Mesothelial cell of epicardium (in vitro differentiated cells): ENCODE data around the gene MAP3K3. TPM values are rescaled to one million over a fixed set of nuclear protein-coding genes. Genes with fewer than 3 reads are reported as not detected.

Experiments
- DNase-seq, 2 experiments: peaks; one replicate each; pipeline ENCODE4 v3.0.0; 2021; ENCODE audit warnings: low spot score in 2 of 2; ENCODE audit not compliant: unreplicated experiment in 2 of 2
- H3K27ac Mint-ChIP-seq: 2 replicates; pipeline ENCODE4 v1.8.0; 2021; ENCODE audit warnings: mixed read lengths
- H3K27me3 Mint-ChIP-seq: 2 replicates; pipeline ENCODE4 v1.8.0; 2021; ENCODE audit warnings: low read depth, mixed read lengths
- H3K36me3 Mint-ChIP-seq: 2 replicates; pipeline ENCODE4 v1.8.0; 2021; ENCODE audit warnings: mixed read lengths
- H3K4me1 Mint-ChIP-seq: 2 replicates; pipeline ENCODE4 v1.8.0; 2021; ENCODE audit warnings: mixed read lengths
- H3K4me3 Mint-ChIP-seq: 2 replicates; pipeline ENCODE4 v1.8.0; 2021; ENCODE audit warnings: mild to moderate bottlenecking, moderate library complexity, mixed read lengths
- H3K9me3 Mint-ChIP-seq: 2 replicates; pipeline ENCODE4 v1.8.0; 2021; ENCODE audit warnings: mixed read lengths
- total RNA-seq: library from RNA; stranded (reverse); gene quantifications from 3 replicates; pipeline ENCODE4 v1.2.1, GENCODE V29; 2021
- TF ChIP-seq, protein P1 (sequence below): fragments of 200-600 bp; sonication (generic); IDR thresholded peaks from one replicate; pipeline ENCODE4 v1.5.0; 2021; ENCODE audit warnings: antibody characterized with exemption; ENCODE audit not compliant: unreplicated experiment

MAP3K3 gene
- total RNA-seq, 1 donor from 2014 or later: 24.0 TPM

DNA sequence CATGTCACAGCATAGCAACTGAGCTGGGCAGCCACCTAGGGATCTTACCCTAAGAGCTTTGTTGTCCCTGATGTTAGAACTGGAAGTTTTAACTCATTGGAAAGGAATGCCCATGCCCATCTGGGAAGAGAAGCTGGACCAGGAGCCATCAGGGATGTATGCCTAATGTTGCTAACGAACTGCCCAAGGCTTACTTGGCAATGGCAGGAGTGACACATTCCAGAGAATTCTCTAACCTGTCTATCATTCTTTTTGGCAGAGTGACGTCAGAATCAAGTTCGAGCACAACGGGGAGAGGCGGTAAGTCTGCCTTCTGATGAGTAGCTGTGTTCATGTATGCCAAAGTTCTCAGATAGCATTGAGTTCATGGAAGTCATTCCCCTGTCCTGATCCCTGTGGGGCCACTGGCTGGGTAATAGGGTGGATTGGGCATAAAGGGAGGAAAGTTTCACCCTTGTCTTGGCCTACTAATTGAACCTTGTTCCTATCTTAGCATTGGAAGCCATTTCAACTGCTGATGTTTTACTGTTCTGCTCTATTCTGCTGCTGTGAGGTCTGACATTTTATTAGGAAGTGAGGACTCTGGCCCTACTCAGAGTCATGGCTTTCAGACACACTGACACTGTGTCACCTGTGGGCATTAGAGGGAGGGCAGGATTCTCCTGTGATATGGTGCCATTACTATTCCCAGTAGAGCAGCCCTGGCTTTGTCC lies 23.7 kb downstream of the MAP3K3 start:
- Mint-ChIP-seq H3K4me3 (no peak overlapping the region), H3K27ac (no peak overlapping the region), H3K9me3 (no peaks in the 10 kb centered on the region), H3K36me3 (peaks cover 4% of the 10 kb centered on the region), H3K27me3 (no peaks in the 10 kb centered on the region), H3K4me1 (peaks cover 14% of the 10 kb centered on the region)
- TF ChIP-seq, protein P1, sequence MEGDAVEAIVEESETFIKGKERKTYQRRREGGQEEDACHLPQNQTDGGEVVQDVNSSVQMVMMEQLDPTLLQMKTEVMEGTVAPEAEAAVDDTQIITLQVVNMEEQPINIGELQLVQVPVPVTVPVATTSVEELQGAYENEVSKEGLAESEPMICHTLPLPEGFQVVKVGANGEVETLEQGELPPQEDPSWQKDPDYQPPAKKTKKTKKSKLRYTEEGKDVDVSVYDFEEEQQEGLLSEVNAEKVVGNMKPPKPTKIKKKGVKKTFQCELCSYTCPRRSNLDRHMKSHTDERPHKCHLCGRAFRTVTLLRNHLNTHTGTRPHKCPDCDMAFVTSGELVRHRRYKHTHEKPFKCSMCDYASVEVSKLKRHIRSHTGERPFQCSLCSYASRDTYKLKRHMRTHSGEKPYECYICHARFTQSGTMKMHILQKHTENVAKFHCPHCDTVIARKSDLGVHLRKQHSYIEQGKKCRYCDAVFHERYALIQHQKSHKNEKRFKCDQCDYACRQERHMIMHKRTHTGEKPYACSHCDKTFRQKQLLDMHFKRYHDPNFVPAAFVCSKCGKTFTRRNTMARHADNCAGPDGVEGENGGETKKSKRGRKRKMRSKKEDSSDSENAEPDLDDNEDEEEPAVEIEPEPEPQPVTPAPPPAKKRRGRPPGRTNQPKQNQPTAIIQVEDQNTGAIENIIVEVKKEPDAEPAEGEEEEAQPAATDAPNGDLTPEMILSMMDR: no peak
- no peak for DNase-seq

DNA sequence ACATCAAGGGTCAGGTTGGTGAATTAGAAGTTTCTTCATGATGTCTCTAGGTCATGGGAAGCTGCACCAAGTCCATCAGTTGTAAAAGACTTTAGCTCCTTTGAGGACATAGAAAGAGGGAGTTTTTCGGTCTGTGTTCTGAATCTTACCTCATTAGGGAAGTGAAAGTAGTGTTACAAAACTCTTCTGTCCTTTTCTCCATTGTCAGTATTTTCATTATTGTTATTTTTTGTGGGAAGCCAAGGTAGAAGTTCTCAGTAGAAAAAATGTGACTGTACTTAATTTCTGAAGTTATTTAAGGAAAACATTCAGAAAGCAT lies 24.2 kb downstream of the MAP3K3 start:
- no peak overlapping the region for H3K27ac Mint-ChIP-seq
- DNase-seq: no peak
- TF ChIP-seq, protein P1: no peak
- H3K4me3 Mint-ChIP-seq: no peak overlapping the region
- no peaks in the 10 kb centered on the region for H3K9me3 Mint-ChIP-seq
- H3K36me3 Mint-ChIP-seq: peaks cover 4% of the 10 kb centered on the region
- no peaks in the 10 kb centered on the region for H3K27me3 Mint-ChIP-seq
- peaks cover 14% of the 10 kb centered on the region for H3K4me1 Mint-ChIP-seq

DNA sequence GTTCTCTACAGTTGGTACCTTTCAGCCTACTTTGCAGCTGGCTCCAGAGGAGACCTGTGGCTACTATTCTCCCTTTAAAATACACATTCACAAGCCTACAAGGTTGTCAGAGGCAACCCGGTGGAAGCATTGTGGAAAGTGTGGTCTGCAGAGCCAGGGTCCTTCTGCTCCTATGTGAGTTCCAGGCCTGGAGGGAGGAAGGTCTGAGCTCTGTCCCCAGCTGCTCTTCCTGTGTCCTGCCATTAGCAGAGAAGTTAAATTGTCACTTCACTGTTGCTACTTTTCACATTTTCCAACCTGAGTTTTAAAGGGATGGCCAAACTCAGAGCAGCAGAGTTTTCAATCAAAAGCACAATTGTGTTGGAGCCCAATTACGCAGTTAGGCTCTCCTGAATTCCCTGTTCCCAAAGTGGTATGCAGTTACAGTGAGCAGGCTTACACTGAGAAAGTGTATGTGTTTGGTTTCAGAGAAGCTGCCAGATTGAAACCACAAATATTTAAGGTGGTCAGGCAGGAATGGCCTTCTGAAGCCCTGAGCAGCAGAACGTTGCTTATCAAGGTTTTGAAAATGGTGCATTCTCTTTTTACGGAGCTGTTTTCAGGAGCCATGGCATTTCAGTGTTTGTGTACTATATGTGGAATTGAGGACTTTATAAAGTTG lies 25.0 kb downstream of the MAP3K3 start:
- Mint-ChIP-seq H3K36me3 (peaks cover 4% of the 10 kb centered on the region), H3K27ac (peak overlapping the region; percentile 83), H3K27me3 (no peaks in the 10 kb centered on the region), H3K4me1 (peaks cover 14% of the 10 kb centered on the region), H3K9me3 (no peaks in the 10 kb centered on the region), H3K4me3 (no peak overlapping the region)
- TF ChIP-seq, protein P1: no peak
- DNase-seq: no peak

DNA sequence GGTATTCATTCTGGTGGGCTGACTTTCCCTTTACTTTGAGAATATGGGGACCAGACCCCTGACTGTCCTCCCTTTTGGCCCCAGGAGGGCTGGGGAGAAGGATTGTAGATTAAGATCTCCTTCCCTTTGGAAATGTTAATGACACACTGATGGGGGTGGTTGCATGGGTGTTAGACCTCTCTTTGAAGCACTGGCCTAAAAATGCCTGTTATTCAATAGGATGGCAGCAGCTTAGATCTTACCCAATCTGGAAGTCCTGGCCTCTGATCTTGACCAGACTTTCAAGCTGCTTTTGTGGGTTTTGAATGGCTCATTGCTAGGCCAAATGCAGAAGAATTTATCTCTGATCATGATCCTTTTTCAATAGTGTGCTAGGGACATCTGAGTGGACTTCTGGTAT lies 25.7 kb downstream of the MAP3K3 start:
- H3K27ac Mint-ChIP-seq: peak overlapping the region; percentile 83
- H3K4me1 Mint-ChIP-seq: peaks cover 14% of the 10 kb centered on the region
- peaks cover 4% of the 10 kb centered on the region for H3K36me3 Mint-ChIP-seq
- no peak for DNase-seq
- H3K27me3 Mint-ChIP-seq: no peaks in the 10 kb centered on the region
- TF ChIP-seq, protein P1: no peak
- no peak overlapping the region for H3K4me3 Mint-ChIP-seq
- no peaks in the 10 kb centered on the region for H3K9me3 Mint-ChIP-seq

DNA sequence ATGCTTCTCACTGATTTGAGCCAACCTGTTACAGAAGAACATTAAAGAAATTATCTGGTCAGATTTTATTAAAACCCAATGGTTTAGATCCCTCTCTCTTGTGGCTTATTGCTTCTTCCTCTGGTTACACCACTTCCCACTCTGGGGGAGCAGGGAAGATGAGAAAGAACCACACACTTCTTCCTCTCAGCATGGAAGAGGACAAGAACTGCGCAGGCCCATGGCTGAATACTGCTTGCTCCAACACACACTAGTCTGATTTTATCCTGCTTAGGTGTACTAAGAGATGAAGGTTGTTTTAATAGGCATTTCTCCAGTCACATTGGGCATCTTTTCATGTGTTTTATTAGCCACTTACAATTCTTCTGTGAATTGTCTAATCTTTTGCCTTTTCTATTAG lies 27.6 kb downstream of the MAP3K3 start:
- Mint-ChIP-seq H3K4me1 (peaks cover 16% of the 10 kb centered on the region), H3K9me3 (no peaks in the 10 kb centered on the region), H3K4me3 (no peak overlapping the region), H3K27ac (no peak overlapping the region), H3K27me3 (no peaks in the 10 kb centered on the region), H3K36me3 (peaks cover 8% of the 10 kb centered on the region)
- DNase-seq: no peak
- TF ChIP-seq, protein P1: no peak
